Activated CD8-positive, alpha-beta memory T cell treated with anti-CD3 and anti-CD28 coated beads, Interleukin-2, amount 50 U/mL, for 1 hour (primary cell): ENCODE measurements around the gene PDCD2L.
"Not testable (repeated sequence)": the region's sequence is repeated elsewhere in the genome, so short reads cannot be mapped to it uniquely, and the experiment has no call there.

Experiments used
- DNase-seq: peaks from one replicate; pipeline ENCODE4 v3.0.0-alpha.2; 2020; ENCODE audit errors: extremely low read depth

Gene PDCD2L

GRCh38 chr19:34373601-34374288, 30.5 kb upstream of the PDCD2L start:
- no peak for DNase-seq

GRCh38 chr19:34375598-34375997, 28.6 kb upstream of the PDCD2L start:
- DNase-seq: no peak

- DNase-seq: no peak
These were observed 23.5 kb upstream of the PDCD2L start for GRCh38 chr19:34380639-34381241.

- no peak for DNase-seq
These were observed 22.6 kb upstream of the PDCD2L start for GRCh38 chr19:34381399-34382251.

GRCh38 chr19:34382471-34382870, 21.7 kb upstream of the PDCD2L start:
- DNase-seq: no peak

- DNase-seq: no peak
These were observed 20.6 kb upstream of the PDCD2L start for GRCh38 chr19:34383599-34383998.

- DNase-seq: no peak
These were observed 17.4 kb upstream of the PDCD2L start for GRCh38 chr19:34386645-34387445.

GRCh38 chr19:34387446-34387810, 16.8 kb upstream of the PDCD2L start:
- no peak for DNase-seq

- not testable (repeated sequence) for DNase-seq
These were observed 15.5 kb upstream of the PDCD2L start for GRCh38 chr19:34388745-34389144.

- no peak for DNase-seq
These were observed 12.4 kb upstream of the PDCD2L start for GRCh38 chr19:34391813-34392212.

- no peak for DNase-seq
These were observed 11.2 kb upstream of the PDCD2L start for GRCh38 chr19:34393031-34393430.

- DNase-seq: no peak
These were observed 10.6 kb upstream of the PDCD2L start for GRCh38 chr19:34393629-34394028.

GRCh38 chr19:34397853-34398252, 6.3 kb upstream of the PDCD2L start:
- no peak for DNase-seq

- no peak for DNase-seq
These were observed 4.3 kb upstream of the PDCD2L start for GRCh38 chr19:34399886-34400285.

- not testable (repeated sequence) for DNase-seq
These were observed 3.4 kb upstream of the PDCD2L start for GRCh38 chr19:34400844-34401243.

- DNase-seq: no peak
These were observed 2.1 kb upstream of the PDCD2L start for GRCh38 chr19:34402074-34402600.

- no peak for DNase-seq
These were observed 453 bp upstream of the PDCD2L start for GRCh38 chr19:34403784-34404108.

GRCh38 chr19:34405892-34406660, 1.9 kb downstream of the PDCD2L start:
- no peak for DNase-seq

GRCh38 chr19:34408411-34408810, 4.2 kb downstream of the PDCD2L start:
- DNase-seq: no peak

- no peak for DNase-seq
These were observed 5.3 kb downstream of the PDCD2L start for GRCh38 chr19:34409189-34410164.
